RPMI7951 (cell line): ENCODE measurements around the gene COA1. TPM values are rescaled to one million over a fixed set of nuclear protein-coding genes. Genes with fewer than 3 reads are reported as not detected.
"Not testable (repeated sequence)": the region's sequence is repeated elsewhere in the genome, so short reads cannot be mapped to it uniquely, and the experiment has no call there.

ENCODE experiments used
- DNase-seq: peaks from one replicate; pipeline ENCODE4 v3.0.0-alpha.2; 2012; ENCODE audit warnings: low read depth
- total RNA-seq: library from RNA; depleted of rRNA; stranded (reverse); fragments of >200 nt; shearing (Covaris generic); gene quantifications from 2 replicates; pipeline ENCODE4 v1.2.3, GENCODE V29; 2014

Gene COA1
- total RNA-seq, 1 experiment from 2014 or later, result 245 TPM

GRCh38 chr7:43758029-43758821 is 28.9 kb upstream of the COA1 start, which contains the start of gene BLVRA:
Gene BLVRA, plus strand, starts transcription at chr7:43758680. Its CDS starts 12,479 bp downstream, at chr7:43771159.
- DNase-seq, result peak; percentile 58

- DNase-seq, result no peak
Observed at GRCh38 chr7:43757073-43757720, 27.9 kb upstream of the COA1 start.

- DNase-seq, result peak; percentile 91
Observed at GRCh38 chr7:43756368-43757072, 27.2 kb upstream of the COA1 start.

- DNase-seq, result no peak
Observed at GRCh38 chr7:43754596-43754995, 25.3 kb upstream of the COA1 start.

- no peak for DNase-seq
Observed at GRCh38 chr7:43753843-43754242, 24.5 kb upstream of the COA1 start.

GRCh38 chr7:43753271-43753810 is 24.0 kb upstream of the COA1 start:
- DNase-seq, result no peak

- no peak for DNase-seq
Observed at GRCh38 chr7:43752411-43752810, 23.1 kb upstream of the COA1 start.

- peak; percentile 29 for DNase-seq
Observed at GRCh38 chr7:43750016-43750887, 20.9 kb upstream of the COA1 start.

- DNase-seq, result no peak
Observed at GRCh38 chr7:43749383-43749940, 20.1 kb upstream of the COA1 start.

- DNase-seq, result no peak
Observed at GRCh38 chr7:43747328-43748105, 18.2 kb upstream of the COA1 start.

GRCh38 chr7:43742692-43743091 is 13.4 kb upstream of the COA1 start:
- no peak for DNase-seq

- no peak for DNase-seq
Observed at GRCh38 chr7:43737467-43738127, 8.3 kb upstream of the COA1 start.

- DNase-seq, result peak; percentile 31
Observed at GRCh38 chr7:43735802-43736603, 6.7 kb upstream of the COA1 start.

GRCh38 chr7:43735403-43735801 is 6.1 kb upstream of the COA1 start:
- no peak for DNase-seq

- DNase-seq, result not testable (repeated sequence)
Observed at GRCh38 chr7:43734575-43735332, 5.4 kb upstream of the COA1 start.

GRCh38 chr7:43731494-43731893 is 2.2 kb upstream of the COA1 start:
- not testable (repeated sequence) for DNase-seq

GRCh38 chr7:43729924-43730248 is 563 bp upstream of the COA1 start:
- no peak for DNase-seq

GRCh38 chr7:43727494-43727893 is 1.8 kb downstream of the COA1 start:
- DNase-seq, result no peak
